GM21528 (cell line): ENCODE results near the gene SGTB.
A peak's percentile ranks its signal among the peaks of the same experiment; 100 is the strongest.
"Not testable (repeated sequence)": the region's sequence is repeated elsewhere in the genome, so short reads cannot be mapped to it uniquely, and the experiment has no call there.

Experiments used
- ATAC-seq: cut with Tn5 transposase; IDR thresholded peaks from one replicate; pipeline ENCODE4 v1.9.1; 2021; ENCODE audit warnings: mild to moderate bottlenecking, moderate library complexity; ENCODE audit not compliant: unreplicated experiment, low FRiP score

Gene SGTB

DNA sequence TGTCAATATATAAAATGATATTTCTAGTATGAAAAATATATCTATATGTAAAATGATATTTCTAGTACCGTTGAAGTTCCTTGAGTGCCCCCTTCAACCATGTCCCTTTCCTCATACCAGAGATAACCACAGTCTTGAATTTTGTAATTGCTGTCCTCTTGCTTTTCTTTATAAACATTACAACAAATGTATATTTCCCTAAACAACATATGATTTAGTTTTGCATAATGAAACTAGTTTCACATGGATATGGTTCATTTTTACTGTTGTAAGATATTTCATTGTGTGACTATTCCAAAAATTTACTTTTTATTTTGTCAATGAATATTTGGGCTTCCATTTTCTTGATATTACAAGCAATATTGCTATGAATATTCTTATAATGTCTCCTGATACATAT lies 14.1 kb upstream of the SGTB start:
- ATAC-seq = no peak

DNA sequence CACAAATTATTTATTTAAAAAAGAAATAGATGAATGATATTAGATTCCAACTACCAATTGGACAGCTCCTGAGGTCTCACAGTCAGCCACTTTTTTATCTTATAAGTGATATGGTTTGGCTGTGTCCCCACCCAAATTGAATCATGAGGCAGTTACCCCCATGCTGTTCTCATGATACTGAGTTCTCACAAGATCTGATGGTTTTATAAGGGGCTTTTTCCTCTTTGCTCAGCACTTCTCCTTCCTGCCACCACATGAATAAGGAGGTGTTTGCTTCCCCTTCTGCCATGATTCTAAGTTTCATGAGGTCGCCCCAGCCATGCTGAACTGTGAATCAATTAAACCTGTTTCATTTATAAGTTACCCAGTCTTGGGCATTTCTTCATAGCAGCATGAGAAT lies 13.0 kb upstream of the SGTB start:
- ATAC-seq = no peak

DNA sequence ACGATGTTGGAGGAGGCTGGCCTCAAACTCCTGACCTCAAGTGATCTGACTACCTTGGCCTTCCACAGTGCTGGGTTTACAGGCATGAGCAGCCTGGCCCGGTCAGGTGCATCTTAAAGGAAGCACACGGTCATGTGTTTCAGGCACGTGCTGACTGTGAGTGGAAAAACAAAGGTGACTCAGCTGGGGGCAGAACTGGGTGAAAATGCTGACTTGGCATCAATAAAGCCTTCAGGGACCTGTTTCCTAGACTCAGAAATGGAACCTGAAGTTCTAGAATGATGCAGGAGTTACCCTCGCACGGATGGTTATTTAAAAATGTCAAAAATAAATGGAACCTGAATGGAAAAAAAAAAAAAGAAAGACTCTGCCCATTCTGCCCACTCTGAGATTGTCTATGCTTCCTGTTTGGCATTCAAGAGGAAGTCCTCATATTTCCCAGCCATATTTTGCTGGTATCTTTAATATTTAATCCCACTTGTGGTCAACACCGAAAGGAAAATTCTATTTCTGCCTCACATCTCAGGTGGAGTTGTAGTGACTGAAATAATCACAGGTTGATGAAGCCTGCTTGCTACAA lies 12.4 kb upstream of the SGTB start:
- ATAC-seq = not testable (repeated sequence)

DNA sequence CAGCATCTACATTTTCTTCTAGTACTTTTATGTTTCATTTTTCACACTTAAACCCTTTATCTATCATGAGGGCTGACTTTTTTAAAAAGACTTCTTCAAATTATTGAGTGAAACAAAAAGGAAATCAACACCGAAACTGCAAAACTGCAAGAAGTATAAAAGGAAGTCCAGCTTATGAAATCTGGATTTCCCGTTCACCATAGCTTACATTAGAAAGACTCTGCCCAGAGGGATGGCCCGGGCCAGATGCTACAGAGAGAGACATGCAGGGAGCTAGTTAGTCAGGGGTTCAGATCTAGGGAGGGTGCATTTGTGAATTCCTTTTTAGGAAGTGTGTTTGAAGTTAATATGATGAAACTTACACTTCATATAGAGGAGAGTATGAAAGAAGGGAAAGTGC lies 10.1 kb upstream of the SGTB start:
- ATAC-seq = not testable (repeated sequence)

DNA sequence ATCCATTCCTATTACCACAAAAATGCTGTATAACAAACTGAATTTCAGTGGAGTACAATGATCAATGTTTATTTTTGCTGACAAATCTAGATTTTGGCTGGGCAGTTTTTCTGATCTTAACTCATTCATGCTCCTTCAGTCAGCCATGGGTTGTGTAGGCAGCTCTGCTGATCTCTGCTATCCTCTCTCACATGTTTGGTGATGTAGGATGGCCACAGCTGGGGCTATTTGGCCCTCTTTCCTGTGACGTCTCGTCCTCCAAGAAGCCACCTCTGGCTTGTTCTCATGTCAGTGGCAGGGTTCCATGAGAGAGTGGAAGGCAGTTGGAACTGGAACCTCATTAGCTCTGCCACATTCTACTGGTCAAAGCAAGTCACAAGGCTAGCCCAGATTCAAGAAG lies 9.0 kb upstream of the SGTB start:
- ATAC-seq = no peak

DNA sequence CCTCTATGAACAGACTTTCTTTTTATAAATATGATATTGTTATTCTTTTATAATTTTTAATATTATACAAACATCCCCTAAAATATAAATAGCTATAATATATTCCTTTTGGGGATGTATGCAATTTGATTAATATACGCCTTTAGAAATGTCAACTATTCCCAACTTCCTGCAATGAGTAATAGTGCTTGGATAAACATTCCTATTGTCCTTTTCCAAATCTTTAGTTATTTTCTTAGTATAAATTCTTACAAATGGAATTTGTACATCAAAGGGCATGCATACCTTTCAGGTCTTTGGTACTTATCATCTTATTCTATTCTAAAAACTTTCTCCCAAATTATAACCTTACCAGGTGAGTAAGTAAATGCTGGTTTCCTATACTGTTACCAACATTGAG lies 6.3 kb upstream of the SGTB start:
- ATAC-seq = no peak

DNA sequence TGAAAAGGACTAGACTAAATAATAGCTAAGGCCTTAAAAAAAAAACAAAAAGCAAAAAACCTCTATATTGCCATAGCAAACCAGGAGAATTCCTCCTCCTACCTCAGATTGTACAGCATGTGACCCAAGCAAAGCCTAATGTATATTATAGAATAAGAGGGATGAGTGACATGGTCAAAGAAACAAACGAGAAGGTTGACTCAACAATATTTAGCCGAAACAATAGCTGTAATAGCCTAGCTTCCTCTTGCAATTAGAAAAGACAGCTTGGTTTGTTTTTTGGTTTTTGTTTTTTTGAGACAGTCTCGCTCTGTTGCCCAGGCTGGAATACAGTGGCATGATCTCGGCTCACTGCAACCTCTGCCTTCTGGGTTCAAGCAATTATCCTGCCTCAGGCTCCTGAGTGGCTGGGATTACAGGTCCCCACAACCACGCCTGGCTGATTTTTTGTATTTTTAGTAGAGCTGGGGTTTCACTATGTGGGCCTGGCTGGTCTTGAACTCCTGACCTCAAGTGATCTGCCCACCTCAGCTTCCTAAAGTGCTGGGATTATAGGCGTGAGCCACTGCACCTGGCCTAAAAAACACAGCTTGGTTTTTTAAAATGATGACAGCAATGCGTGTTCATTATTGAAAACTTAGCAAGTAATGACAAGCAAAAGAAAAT lies 5.7 kb upstream of the SGTB start:
- no peak for ATAC-seq

DNA sequence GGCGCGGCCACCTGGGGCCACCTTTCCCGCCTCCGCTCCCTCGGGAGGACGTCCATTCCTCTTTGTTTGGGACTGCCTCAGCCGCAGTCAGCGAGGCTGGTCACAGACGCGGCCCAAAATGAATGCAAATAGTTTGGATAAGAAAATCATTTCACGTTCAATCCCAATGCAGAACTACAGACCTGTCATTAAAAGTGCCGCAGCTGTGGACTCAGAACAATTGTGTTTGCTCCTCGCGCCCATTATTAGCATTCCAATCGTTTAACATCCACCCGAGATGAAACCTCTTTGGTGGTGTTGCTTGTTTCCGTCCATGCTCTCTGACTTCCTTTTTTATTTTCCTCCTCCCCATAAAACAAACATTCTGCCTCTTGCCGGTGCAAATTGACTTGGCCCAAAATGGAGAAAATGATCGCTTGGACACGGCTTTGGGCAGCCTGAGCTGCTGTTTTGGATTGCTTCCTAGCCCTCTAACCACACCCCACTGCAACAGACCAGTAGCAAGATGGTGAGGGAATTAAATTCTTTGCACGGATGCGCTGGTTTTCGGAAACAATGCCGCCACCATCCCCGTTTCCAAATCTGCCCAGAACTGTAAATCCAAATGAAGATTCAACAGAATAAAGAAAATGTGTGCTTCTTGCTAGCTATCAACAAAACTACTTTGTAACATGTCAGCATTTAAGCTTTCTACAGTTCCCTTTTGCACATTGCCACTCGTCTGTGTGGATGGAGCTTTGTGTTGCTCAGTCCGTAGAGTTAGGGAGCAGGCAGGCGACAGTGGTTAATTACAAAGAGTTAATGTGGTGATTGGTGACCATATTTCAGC lies 880 bp upstream of the SGTB start:
- peak; percentile 7 for ATAC-seq

DNA sequence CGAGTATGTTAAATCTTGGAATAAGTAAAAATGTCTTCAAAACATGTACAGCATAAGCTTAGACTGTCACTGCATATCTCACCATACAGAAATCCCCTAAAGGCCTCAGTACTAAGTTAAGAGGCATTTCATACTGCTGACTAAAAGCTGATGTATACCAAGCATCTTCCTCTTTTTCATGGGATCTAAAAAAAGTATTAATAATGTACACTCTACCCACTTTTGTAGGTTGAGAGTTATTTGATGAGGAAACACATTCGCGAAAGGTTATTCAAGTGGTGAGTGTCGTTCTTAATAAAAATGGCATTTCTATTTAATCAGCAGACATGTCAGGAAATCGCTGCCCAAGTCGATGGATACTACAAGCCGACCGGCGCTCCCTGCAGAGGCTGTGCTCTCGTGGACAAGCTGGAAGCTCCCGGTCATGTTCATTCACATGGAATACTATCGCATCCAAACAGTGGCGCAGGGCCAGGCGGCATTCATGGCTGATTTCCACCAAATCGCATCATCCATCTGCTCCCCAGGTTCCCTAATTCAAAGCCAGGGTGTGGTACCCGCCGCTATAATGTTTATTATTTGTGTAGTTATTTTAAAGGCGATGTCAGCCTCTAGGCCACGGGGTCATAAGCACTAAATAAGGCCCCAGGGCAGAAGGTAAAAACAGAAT lies 724 bp downstream of the SGTB start:
- peak; percentile 9 for ATAC-seq

DNA sequence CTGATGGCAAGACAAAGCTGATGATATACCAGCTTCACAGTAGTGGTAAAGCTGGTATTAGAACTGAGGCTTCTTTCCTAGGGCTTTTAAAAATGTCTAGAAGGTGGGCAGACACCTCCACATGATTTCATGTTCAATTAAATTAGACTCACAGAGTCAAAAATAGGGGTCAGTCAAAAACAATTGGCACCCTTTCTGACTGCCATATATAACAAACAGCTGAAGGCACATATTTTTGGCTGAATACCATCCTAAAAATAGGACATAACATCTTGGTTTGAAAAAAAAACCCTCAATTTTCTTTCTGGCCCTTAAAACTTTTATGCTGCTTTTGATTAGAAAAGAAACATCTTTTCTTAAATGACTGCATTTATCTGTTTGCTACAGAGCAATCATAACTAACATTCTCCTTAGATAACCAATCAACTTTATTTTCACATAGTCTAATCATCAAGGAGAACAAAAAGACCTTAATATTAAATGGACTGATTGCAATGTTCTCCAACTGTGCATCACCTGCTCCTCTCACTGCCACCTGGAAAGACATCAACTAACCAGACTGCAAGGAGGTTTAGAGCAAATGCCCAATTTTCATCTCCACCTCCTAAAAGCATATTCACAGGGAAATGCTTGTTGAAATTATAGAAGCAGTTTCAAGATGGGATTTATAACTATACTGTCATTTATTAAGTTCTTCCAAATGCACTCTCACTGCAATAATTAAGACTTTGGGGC lies 3.2 kb downstream of the SGTB start:
- ATAC-seq = no peak

DNA sequence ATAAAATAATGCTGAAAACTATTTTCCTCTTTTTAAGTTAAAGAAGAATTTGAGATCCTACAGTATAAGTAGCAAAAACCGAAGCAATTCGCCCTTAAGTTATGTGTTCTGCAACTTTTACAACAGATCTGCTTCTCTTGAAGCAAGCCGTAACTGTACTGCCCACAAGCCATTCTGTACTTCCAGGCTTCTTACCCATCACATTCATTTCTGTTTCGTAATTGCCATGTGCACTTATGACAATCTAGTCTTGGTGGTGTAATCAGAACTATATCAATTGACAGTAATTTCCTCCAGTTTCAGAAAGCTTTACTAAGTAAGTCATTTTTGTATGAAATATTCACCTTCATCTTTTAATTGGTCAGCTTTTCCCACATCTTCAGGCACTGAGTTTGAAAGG lies 13.8 kb downstream of the SGTB start:
- no peak for ATAC-seq

DNA sequence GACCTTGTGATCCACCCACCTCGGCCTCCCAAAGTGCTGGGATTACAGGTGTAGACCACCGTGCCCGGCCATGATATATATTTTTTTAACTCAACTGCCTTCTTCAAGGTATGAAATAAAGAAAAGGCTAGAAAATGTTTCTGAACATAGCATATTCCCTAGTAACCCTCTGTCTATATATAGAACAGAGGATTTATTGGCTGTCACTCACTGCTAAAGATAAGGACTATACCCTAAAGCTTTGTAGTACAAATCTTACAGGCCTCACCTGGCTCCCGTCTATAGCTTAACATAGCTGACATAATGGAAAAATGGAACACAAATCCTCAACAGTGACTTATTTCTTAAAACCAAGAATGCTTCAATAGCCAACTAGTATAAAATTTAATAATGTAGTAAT lies 14.2 kb downstream of the SGTB start:
- ATAC-seq = no peak

DNA sequence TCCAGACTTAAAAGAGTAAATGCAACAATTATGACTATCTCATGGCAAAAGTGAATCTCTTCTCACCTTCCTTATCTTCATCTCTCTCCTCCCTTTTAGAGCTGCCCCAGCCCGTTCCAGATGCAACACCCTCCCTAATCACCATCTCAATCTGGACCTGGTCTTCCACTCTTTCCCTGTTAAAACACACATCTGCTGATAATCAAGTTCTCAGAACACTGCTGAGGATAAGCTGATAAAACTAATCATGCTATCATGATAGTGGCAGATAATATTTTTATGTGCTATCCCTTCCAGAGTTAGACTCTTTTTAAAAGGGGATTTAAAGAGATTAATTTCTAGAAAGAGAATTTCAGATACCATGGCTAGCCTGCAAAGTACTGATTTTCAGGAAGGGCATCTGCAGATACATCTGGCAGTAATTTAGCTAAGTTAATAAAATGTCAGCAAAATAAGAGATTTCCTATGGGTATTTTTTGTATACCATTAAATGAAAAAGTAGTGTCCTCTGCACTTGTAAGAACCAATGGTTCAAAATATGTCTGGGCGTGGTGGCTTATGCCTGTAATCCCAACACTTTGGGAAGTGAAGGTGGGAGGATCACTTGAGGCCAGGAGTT lies 17.2 kb downstream of the SGTB start:
- ATAC-seq = no peak

DNA sequence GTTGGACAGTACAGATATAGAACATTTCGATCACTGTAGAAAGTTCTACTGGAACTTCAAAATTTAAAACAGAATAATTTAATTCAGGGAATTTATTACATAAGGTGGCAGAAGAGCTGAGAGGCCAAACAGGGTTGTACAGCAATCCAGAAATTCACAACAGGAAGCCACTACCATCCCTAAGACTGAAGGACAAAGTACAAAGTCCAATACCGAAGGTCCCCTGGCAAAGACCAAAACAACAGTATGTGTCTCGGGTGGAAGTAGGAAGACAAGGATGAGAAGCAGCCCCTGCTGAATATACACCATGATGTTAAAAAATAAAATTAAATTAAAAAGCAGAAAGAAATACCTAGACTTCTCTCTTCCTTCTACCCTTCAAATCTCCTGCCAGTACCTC lies 19.9 kb downstream of the SGTB start:
- ATAC-seq = no peak

DNA sequence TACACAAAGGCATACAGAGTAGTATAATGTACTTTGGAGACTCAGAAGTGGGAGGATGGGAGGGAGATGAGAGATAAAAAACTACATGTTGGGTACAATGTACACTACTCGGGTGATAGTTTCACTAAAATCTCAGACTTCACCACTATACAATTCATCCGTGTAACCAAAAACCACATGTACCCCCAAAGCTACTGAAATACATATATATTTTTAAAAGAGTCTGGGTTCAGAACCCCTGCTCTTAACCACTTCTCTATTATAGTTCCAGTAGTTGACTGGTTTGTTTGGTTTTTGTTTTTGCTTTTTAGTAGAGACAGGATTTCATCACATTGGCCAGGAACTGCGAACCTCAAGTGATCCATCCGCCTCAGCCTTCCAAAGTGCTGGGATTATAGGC lies 22.6 kb downstream of the SGTB start:
- ATAC-seq = peak; percentile 57

DNA sequence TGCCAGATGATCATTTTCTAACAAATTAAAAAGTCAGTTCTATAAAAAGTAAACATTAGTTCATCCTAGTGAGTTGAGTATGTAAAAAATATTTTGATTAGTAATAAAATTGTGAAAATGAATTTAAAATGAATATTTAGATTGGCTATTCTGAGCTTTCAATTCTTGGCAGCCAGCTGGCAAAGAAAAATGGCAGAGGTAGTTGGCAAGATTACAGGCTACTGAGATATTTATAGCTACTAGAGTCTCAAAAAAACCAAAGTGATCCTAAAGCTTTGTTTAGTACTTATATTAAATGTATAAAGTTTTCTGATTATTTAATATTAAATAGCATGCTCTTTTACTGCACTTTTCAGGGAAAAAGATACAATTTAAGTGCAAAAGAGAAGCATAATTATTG lies 25.0 kb downstream of the SGTB start:
- ATAC-seq = no peak

DNA sequence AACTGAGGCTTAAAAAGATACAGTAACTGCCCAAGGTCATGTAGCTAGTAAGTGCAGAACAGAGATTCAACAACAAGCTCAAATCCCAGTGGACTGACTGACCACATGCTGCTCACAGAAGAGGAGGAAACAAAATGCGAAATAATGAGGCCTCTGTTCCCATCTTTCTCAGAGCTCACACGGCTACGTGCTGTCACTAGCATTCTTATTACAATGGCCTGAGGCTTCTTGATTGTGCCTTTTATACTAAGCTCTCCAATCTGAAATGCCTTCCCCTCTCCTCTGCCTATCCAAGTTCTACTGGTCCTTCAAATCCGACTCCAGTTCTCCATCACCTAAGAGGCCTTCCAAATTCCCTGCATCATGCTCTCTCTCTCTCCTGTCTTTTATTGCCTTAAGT lies 26.0 kb downstream of the SGTB start:
- ATAC-seq = no peak

DNA sequence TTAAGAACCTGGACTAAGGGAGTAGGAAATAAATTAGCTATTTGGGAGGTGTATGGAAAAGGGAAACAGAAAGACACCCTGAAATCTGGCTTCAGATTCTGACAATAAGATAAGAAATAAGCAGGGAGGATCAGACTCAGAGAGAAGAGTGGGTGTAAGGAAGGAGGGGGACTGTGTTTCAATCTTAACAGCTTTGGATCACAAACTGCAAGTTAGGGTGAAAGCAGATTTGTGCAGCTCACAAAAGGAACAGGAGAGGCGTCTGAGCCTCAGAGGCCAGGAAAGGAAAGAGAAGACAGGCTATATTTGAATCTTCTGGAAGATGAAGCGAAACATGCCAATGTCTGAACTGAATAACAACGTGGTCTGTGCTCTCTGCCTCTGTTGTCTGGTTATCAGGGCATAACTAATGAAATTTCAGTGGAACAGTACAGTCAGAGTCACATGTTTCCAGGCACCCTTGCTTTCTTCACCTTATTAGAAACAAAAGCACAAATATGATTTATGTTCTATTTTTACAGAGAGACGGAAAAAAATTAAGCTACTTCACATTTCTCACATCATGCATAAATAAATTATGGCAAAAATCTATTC lies 26.6 kb downstream of the SGTB start:
- ATAC-seq = no peak

DNA sequence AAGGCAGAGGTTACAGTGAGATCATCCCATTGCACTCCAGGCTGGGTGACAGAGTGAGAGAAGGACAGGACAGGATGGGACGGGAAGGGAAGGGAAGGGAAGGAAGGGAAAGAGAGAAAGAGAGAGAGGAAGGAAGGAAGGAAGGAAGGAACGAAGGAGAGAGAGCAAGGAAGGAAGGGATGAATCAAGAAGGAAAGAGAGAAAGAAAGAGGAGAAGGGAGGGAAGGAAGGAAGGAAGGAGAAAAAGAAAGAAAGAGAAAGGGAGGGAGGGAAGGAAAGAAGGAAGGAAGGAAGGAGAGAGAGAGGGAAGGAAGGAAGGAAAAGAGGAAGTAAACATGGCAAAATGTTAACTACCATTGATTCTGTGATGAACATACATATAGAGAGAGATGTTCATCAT lies 28.8 kb downstream of the SGTB start:
- no peak for ATAC-seq

DNA sequence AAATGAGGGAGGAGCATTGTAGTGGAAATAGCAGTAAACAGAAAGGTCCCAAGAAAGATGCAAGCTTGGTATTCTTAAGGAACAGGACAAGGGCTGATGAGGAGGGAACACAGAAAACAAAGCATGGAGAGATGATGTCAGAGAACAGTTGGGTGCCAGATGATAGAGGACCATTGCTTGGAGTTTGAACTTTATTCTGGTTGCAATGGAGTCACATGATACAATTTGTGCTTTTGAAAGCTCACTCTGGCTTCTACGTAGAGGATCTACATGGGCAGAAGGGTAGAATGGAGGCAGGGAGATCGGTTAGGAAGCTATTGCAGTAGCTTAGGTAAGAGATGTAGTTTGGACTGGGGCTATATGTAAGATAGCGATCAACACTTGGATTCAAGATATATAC lies 39.8 kb downstream of the SGTB start:
- no peak for ATAC-seq
